IPS-11a (cell line): ENCODE results near the gene CCDC122.

Experiments used
- H3K4me3 ChIP-seq: one replicate; pipeline ENCODE4 v1.5.1; 2013; ENCODE audit warnings: low read depth, low read length, control low read depth

CCDC122 gene

GRCh38 chr13:43878892-43879754 lies at the start of gene CCDC122:
TSS of gene CCDC122 (minus strand) at chr13:43879740. CDS start at chr13:43869376, 10,364 bp downstream.
- H3K4me3 ChIP-seq: peak within 1 kb of the TSS; percentile 60

- H3K4me3 ChIP-seq: no peak overlapping the region
Measured at GRCh38 chr13:43924549-43925245, 45.2 kb upstream of the CCDC122 start.

- no peak overlapping the region for H3K4me3 ChIP-seq
Measured at GRCh38 chr13:43920965-43921674, 41.6 kb upstream of the CCDC122 start.

- no peak overlapping the region for H3K4me3 ChIP-seq
Measured at GRCh38 chr13:43918636-43919035, 39.1 kb upstream of the CCDC122 start.

- H3K4me3 ChIP-seq: no peak overlapping the region
Measured at GRCh38 chr13:43916828-43917227, 37.3 kb upstream of the CCDC122 start.

GRCh38 chr13:43915451-43915850 lies 35.9 kb upstream of the CCDC122 start:
- no peak overlapping the region for H3K4me3 ChIP-seq

- H3K4me3 ChIP-seq: no peak overlapping the region
Measured at GRCh38 chr13:43911871-43912270, 32.3 kb upstream of the CCDC122 start.

GRCh38 chr13:43911278-43911677 lies 31.7 kb upstream of the CCDC122 start:
- no peak overlapping the region for H3K4me3 ChIP-seq

GRCh38 chr13:43910856-43911255 lies 31.3 kb upstream of the CCDC122 start:
- H3K4me3 ChIP-seq: no peak overlapping the region

GRCh38 chr13:43908156-43909126 lies 28.9 kb upstream of the CCDC122 start:
- H3K4me3 ChIP-seq: no peak overlapping the region

GRCh38 chr13:43905435-43906031 lies 26.0 kb upstream of the CCDC122 start:
- no peak overlapping the region for H3K4me3 ChIP-seq

- no peak overlapping the region for H3K4me3 ChIP-seq
Measured at GRCh38 chr13:43895940-43896339, 16.4 kb upstream of the CCDC122 start.

GRCh38 chr13:43894438-43894837 lies 14.9 kb upstream of the CCDC122 start:
- no peak overlapping the region for H3K4me3 ChIP-seq

- H3K4me3 ChIP-seq: no peak overlapping the region
Measured at GRCh38 chr13:43884222-43884621, 4.7 kb upstream of the CCDC122 start.

GRCh38 chr13:43883631-43884030 lies 4.1 kb upstream of the CCDC122 start:
- H3K4me3 ChIP-seq: no peak overlapping the region

- H3K4me3 ChIP-seq: no peak overlapping the region
Measured at GRCh38 chr13:43881580-43881979, 2.0 kb upstream of the CCDC122 start.

GRCh38 chr13:43880926-43881325 lies 1.4 kb upstream of the CCDC122 start:
- no peak overlapping the region for H3K4me3 ChIP-seq

- H3K4me3 ChIP-seq: peak overlapping the region; percentile 57
Measured at GRCh38 chr13:43880214-43880855, 795 bp upstream of the CCDC122 start.

GRCh38 chr13:43879755-43880181 lies 228 bp upstream of the CCDC122 start, which contains the start of gene LACC1:
TSS of gene LACC1 (plus strand) at chr13:43879904. CDS start at chr13:43880986, 1,082 bp downstream.
- H3K4me3 ChIP-seq: peak within 1 kb of the TSS; percentile 60
